ENCODE data around the gene HNRNPUL1.

HNRNPUL1 gene

GRCh38 chr19:41234512-41235168, 29.5 kb upstream of the HNRNPUL1 start:
- DNase-seq = no peak

DNA sequence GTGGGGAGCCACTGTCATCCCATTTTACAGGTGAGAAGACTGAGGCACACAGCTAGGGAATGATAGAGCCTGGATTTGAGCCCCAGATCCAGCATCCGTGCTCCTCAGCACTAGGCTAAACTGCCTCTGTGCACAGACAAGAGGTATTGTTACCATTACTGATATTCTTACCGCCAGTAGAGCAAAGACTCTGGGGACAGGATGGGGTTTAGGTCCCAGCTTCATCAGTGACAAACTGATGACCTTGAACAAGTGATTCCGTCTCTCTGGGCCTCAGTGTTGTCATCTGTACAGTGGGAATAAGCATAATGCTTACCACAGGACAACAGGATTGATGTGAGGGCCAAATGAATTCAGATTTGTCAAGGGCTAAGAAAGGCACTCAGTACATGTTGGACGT, 28.7 kb upstream of the HNRNPUL1 start:
- no peak for DNase-seq

DNA sequence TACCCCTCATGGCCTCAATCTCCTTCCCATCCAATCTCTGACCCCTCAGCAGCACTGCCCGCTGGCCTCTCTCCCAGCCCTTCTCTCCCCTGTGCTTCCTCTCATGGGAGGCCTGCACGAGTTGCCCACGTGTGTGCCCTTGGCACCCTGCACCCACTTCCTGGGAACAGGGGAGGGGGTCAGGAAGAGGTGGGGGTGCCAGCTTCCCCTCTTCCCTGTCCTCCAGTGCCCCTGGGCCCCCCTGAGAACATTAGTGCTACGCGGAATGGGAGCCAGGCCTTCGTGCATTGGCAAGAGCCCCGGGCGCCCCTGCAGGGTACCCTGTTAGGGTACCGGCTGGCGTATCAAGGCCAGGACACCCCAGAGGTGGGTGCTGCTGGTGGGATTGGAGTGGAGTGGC, 25.9 kb upstream of the HNRNPUL1 start:
- DNase-seq = no peak

- no peak for DNase-seq
Observed at GRCh38 chr19:41239363-41239762, 24.8 kb upstream of the HNRNPUL1 start.

DNA sequence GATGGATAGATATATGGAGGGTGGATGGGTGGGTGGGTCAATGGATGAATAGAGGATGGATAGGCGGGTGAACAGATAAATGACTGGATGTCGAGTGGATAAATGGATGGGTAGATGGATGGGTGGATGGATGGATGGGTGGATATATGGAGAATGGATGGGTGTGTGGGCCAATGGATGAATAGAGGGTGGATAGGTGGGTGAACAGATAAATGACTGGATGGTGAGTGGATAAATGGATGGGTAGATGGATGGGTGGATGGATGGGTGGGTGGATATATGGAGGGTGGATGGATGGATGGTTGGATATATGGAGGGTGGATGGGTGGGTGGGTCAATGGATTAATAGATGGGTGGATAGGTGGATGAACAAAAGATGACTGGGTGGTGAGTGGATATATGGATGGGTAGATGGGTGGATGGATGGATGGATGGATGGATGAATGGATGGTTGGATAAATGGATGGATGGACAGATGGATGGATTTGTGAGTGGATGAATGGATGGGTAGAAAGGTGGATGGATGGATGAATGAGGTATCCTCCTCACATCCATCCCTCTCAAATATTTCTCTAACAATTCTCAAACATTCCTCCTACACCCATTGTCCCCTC, 24.1 kb upstream of the HNRNPUL1 start:
- DNase-seq = no peak

GRCh38 chr19:41241859-41242258, 22.3 kb upstream of the HNRNPUL1 start:
- DNase-seq = no peak

- no peak for DNase-seq
Observed at GRCh38 chr19:41244117-41244516, 20.1 kb upstream of the HNRNPUL1 start.

- no peak for DNase-seq
Observed at GRCh38 chr19:41245843-41246242, 18.3 kb upstream of the HNRNPUL1 start.

GRCh38 chr19:41248895-41249294, 15.3 kb upstream of the HNRNPUL1 start:
- no peak for DNase-seq

DNA sequence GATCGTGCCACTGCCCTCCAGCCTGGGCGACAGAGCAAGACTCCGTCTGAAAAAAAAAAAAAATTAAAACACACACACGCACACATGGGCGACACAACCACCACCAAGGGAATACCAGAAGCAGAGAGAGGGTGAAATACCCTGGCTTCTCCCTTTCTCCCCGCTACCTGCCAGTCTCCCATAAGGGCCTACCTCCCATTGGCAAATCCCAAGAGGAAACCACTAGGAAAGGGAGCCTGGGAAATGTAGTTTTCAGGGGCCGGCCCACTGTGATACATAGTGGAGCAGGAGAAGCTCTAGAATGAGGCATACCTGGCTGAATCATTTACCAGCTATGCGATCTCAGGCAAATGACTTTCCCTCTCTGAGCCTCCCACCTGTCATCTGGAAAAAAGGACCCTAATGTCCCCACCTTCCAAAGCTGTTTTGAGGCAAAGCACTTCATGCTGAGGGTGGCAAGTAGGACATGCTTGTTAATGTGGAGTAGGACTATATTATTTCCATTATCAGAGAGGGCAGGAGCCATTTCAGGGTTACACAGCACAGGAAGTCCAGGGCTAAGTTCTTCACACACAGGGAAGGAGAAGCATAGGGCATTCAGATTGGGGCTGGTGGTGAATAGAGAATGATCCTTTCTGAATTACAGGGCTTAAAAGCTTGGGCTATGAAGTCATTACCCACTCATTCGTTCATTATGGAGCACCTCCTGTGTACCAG, 14.3 kb upstream of the HNRNPUL1 start:
- no peak for DNase-seq

DNA sequence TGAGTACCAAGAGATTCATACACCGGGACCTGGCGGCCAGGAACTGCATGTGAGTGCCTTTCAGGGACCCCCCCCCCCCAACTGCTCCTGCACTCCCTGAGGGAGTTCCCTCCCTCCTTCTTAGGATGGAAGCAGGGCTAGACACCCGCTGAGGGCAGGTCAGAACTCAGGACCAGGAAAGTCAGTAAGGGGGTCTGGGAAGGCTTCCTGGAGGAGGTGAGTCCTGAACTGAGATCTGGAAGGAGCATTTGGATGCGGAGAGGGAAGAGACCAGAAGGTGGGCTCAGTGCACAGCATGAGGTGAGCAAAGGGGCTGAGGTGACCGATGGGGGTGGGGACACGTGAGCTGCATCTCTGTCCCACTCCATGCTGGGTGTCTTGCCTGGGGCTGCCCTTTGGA, 10.5 kb upstream of the HNRNPUL1 start:
- no peak for DNase-seq

DNA sequence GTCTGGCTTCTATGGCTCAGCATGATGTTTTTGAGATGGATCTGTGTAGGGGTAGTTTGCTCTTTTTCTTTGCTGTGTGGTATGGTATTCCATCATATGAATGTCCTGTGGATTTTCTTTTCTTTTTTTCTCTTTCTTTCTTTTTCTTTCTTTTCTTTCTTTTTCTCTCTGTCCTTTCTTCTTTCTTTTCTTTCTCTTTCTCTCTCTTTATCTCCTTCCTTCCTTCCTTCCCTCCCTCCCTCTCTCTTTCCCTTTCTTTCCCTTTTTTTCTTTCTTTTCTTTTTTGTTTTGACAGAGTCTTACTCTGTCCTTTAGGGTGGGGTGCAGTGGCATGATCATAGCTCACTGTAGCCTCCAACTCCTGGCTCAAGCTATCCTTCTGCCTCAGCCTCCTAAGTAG, 9.0 kb upstream of the HNRNPUL1 start:
- no peak for DNase-seq

DNA sequence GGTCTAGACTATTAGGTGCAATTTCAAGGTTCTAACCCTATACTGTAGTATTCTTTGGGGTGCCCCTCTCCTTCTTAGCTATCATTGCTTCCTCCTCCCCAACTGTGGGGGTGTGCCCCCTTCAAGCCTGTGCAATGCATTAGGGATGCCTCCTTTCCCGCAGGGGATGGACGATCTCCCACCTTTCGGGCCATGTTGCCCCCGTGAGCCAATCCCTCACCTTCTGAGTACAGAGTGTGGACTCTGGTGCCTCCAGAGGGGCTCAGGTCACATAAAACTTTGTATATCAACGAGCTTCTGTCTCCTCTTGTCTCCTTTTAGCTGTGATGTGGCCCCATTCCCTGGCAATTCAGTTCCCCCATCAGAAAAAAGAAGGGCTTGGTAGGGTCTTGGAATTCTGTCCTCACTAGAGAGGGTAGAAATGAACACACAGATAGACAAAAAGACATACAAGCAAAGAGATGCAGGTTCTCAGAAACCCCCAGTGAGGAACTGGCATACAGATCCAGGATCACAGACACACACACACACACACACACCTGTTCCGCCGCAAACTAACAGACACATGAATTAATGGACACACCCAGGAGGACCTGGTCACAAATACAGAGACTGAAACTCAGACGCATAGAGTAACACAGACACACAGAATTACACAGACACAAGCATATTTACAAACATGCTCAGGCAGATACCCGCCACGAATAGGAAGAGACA, 2.5 kb upstream of the HNRNPUL1 start:
- DNase-seq = no peak

DNA sequence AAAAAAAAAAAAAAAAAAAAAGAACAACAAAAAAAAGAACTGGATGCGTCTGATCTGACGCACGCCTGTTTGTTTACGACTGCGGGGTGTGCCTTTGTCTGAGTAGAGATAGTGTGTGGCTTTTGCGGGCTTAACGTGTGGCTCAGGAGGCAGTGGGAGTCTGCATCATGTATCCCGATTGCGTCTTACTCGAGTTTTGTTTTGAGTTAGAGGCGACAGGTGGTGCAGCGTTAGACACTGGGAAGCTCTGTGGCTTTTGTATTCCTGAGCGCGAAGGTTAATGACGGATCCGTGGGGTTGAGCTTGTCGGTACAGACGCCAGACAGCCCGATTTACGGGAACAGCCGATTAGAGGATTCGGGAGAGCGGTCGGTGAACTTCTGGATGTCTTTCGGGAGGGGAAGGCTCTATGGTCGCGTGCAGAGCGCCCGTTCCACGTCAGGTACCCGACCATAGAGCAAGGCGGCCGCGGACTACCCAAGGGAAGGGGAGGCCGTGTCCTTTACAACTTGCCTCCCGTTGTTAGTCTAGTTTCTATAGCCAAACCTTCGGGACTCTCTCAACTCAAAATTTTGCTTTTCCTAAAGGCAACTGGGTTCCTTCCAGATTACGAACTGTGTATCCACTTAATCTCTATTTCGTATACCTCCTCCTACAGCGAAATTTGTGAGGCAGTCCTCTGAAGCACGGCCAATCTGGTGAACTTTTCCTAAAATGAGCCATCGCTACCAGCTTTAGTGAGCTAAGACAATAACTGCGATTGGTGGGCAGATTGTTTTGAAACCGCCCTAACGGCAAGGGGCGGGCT, 926 bp upstream of the HNRNPUL1 start:
- peak; percentile 73 for DNase-seq

DNA sequence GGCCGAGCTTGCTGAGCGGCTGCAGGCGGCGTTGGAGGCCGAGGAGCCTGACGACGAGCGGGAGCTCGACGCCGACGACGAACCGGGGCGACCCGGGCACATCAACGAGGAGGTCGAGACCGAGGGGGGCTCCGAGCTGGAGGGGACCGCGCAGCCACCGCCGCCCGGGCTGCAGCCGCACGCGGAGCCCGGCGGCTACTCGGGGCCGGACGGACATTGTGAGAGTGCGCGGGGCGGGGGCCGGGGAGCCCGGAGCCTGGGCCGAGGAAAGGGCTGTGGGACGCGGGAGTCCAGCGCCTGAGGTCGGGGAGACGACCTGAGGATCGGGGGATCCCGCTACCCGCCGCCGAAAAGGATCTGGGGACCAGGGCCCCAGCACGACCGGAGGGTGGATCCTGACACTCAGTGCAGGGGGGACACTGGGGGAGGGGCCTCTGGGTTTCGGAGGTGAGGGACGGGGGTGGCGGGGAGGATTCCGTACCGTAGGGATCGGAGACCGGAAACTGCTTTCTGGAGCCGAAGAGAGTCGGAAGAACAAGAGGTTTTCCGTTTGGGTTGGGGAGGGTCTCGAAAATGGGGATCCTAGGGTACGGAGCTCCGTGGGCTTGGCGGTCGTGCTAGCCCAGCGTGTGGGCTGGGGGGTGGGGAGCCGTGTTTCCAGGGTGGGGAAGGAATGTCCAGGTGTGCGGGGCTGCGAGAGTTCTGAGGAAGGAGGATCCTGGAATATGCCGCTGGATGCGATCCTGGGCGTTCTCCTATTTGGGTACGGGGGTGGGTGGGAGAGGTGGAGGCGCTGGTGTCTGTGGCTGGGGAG, 616 bp downstream of the HNRNPUL1 start:
- DNase-seq = peak; percentile 81

DNA sequence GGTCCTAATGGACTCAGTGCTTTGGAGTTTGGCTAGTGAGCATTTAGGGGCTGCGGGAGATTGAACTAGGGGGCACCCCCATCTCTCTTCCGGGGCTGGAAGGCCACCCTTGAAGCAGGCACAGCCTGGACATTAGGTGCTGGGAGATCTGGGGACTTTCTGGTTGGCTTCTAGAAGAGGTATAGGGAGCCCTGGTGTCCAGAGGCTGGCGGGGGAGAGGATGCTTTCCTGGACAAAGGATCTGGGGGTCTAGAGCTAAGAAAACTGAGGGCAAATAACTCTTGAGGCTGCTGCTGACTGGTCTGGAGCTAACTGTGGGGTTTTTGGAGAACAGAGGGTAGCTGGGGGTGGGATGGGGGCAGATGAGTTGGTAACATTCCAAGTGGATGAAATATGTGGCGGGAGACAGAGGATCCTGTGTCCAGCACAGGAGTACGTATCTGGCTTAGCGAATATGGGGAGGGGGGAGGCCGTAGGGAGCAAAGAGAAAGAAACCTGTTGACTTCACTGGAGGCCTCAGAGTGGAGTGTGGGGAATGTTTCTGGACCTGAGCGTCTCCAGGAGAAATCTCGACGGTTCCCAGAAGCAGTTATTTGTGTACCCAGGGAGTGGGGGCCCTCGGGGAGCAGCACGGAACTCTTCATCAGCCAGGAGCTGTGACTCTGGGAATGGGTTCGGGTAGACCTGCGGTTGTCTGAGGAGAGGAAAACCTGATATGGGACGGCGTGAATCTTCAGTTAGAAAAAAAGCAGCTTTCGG, 1.4 kb downstream of the HNRNPUL1 start:
- peak; percentile 47 for DNase-seq

GRCh38 chr19:41269055-41269454, 4.9 kb downstream of the HNRNPUL1 start:
- no peak for DNase-seq

DNA sequence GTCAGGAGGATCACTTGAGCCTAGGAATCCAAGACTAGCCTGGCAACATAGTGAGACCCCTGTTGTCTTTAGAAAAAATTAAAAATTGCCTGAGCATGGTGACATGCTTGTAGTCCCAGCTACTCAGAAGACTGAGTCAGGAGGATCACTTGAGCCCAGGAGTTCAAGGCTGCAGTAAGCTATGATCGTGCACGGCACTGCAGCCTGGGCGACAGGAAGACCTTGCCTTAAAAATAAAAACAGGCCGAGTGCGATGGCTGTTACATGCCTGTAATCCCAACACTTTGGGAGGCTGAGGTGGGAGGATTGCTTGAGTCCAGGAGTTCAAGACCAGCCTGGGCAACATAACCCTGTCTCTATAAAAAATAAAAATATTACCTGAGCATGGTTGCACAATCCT, 5.4 kb downstream of the HNRNPUL1 start:
- no peak for DNase-seq

GRCh38 chr19:41273076-41273475, 8.9 kb downstream of the HNRNPUL1 start:
- no peak for DNase-seq

DNA sequence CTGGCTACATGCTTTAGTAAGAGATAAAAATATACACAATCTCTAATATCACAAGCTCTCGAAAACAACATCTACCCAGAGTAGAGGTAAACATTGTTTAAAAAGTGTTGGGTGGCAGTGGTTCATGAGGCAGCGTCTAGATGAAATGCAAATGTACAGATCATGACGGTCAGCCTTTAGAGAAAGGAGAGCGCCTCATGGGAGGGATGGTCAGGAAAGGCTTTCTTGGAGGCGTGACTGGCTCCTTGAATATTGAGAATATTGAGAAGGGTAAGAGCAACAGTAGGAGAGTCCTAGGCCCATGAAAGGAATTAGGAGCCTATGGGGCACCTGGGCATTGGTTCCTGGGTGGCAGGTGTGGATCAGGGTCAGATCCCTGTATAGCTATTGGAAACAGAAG, 10.6 kb downstream of the HNRNPUL1 start:
- no peak for DNase-seq

DNA sequence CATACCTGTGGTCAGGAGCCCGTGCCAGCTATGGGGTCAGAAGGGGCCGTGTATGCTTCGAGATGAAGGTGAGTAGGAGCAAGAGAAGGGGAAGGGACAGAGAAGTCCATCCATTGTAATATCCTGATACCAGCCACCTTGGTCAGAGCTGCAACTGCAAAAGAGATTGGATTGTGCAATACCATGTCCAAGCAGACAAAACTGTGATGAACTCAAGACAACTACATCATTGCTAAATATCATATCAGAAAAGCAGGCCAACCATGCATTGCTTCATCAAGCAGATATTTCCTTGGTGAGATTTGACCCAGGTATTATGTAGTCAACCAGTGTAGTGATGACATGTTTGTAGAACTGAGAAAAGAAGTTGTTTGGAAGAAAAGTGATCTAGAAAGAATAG, 12.1 kb downstream of the HNRNPUL1 start:
- DNase-seq = no peak

Data from left hindlimb (tissue), 1 donor.